Measurements from ENCODE around the gene DPYD.

Gene DPYD

GRCh38 chr1:97254731-97255463 is 665.9 kb downstream of the DPYD start:
- H3K4me1 ChIP-seq (ENCODE audit: low read depth, poor library complexity, severe bottlenecking), result no peaks in the 10 kb centered on the region
- H3K27me3 ChIP-seq (ENCODE audit: insufficient read depth, low read depth), result no peaks in the 10 kb centered on the region
- no peak overlapping the region for H3K9ac ChIP-seq
- no peak overlapping the region for H3K4me2 ChIP-seq
- no peak overlapping the region for H2AFZ ChIP-seq (ENCODE audit: low read depth)
- H4K20me1 ChIP-seq (ENCODE audit: insufficient read depth), result no peaks in the 10 kb centered on the region
- no peak overlapping the region for H3K27ac ChIP-seq
- no peak overlapping the region for H3K4me3 ChIP-seq (IDR thresholded peaks at IDR 0.05; ENCODE audit: insufficient read depth, low read depth, low read length)
- H3K79me2 ChIP-seq (ENCODE audit: insufficient read depth, low read depth), result no peaks in the 10 kb centered on the region
- no peaks in the 10 kb centered on the region for H3K36me3 ChIP-seq (ENCODE audit: insufficient read depth)
- TF ChIP-seq CTCF (conservative IDR thresholded peaks at IDR 0.05; ENCODE audit: low read depth, low read length), result no peak

GRCh38 chr1:97252925-97253324 is 667.9 kb downstream of the DPYD start:
- Histone ChIP-seq H3K9ac (no peak overlapping the region), H3K36me3 (ENCODE audit: insufficient read depth) (no peaks in the 10 kb centered on the region), H3K79me2 (ENCODE audit: insufficient read depth, low read depth) (no peaks in the 10 kb centered on the region), H3K27ac (no peak overlapping the region), H3K4me2 (no peak overlapping the region), H3K27me3 (ENCODE audit: insufficient read depth, low read depth) (no peaks in the 10 kb centered on the region), H3K4me3 (IDR thresholded peaks at IDR 0.05; ENCODE audit: insufficient read depth, low read depth, low read length) (no peak overlapping the region), H4K20me1 (ENCODE audit: insufficient read depth) (no peaks in the 10 kb centered on the region), H2AFZ (ENCODE audit: low read depth) (no peak overlapping the region), H3K4me1 (ENCODE audit: low read depth, poor library complexity, severe bottlenecking) (no peaks in the 10 kb centered on the region)
- TF ChIP-seq CTCF (conservative IDR thresholded peaks at IDR 0.05; ENCODE audit: low read depth, low read length), result no peak

- Histone ChIP-seq H3K4me2 (no peak overlapping the region), H3K79me2 (ENCODE audit: insufficient read depth, low read depth) (no peaks in the 10 kb centered on the region), H3K36me3 (ENCODE audit: insufficient read depth) (no peaks in the 10 kb centered on the region), H3K4me3 (IDR thresholded peaks at IDR 0.05; ENCODE audit: insufficient read depth, low read depth, low read length) (no peak overlapping the region), H3K27ac (no peak overlapping the region), H3K9ac (no peak overlapping the region), H2AFZ (ENCODE audit: low read depth) (no peak overlapping the region), H3K27me3 (ENCODE audit: insufficient read depth, low read depth) (no peaks in the 10 kb centered on the region), H4K20me1 (ENCODE audit: insufficient read depth) (no peaks in the 10 kb centered on the region), H3K4me1 (ENCODE audit: low read depth, poor library complexity, severe bottlenecking) (no peaks in the 10 kb centered on the region)
- TF ChIP-seq CTCF (conservative IDR thresholded peaks at IDR 0.05; ENCODE audit: low read depth, low read length), result no peak
Observed at GRCh38 chr1:97252076-97252475, 668.8 kb downstream of the DPYD start.

GRCh38 chr1:97247196-97247595 is 673.6 kb downstream of the DPYD start:
- Histone ChIP-seq H3K4me2 (no peak overlapping the region), H3K4me1 (ENCODE audit: low read depth, poor library complexity, severe bottlenecking) (no peaks in the 10 kb centered on the region), H4K20me1 (ENCODE audit: insufficient read depth) (no peaks in the 10 kb centered on the region), H3K36me3 (ENCODE audit: insufficient read depth) (no peaks in the 10 kb centered on the region), H3K4me3 (IDR thresholded peaks at IDR 0.05; ENCODE audit: insufficient read depth, low read depth, low read length) (no peak overlapping the region), H3K27me3 (ENCODE audit: insufficient read depth, low read depth) (no peaks in the 10 kb centered on the region), H3K27ac (no peak overlapping the region), H3K79me2 (ENCODE audit: insufficient read depth, low read depth) (no peaks in the 10 kb centered on the region), H3K9ac (no peak overlapping the region), H2AFZ (ENCODE audit: low read depth) (no peak overlapping the region)
- TF ChIP-seq CTCF (conservative IDR thresholded peaks at IDR 0.05; ENCODE audit: low read depth, low read length), result no peak
